ENCODE measurements around the gene ACTR5.

Gene ACTR5

GRCh38 chr20:38728911-38729642, 19.2 kb upstream of the ACTR5 start:
- no peak for DNase-seq

- no peak for DNase-seq
Measured at GRCh38 chr20:38729767-38730166, 18.5 kb upstream of the ACTR5 start.

- peak in 1 of 51 donors; percentile 15 for DNase-seq
Measured at GRCh38 chr20:38730167-38730988, 17.9 kb upstream of the ACTR5 start.

- peak in 42 of 51 donors; percentile 4 to 81 (median 36) for DNase-seq
Measured at GRCh38 chr20:38730989-38731737, 17.1 kb upstream of the ACTR5 start.

GRCh38 chr20:38731738-38732113, 16.5 kb upstream of the ACTR5 start:
- DNase-seq = no peak

- no peak for DNase-seq
Measured at GRCh38 chr20:38732981-38733380, 15.3 kb upstream of the ACTR5 start.

- DNase-seq = no peak
Measured at GRCh38 chr20:38735172-38735571, 13.1 kb upstream of the ACTR5 start.

- no peak for DNase-seq
Measured at GRCh38 chr20:38737887-38738286, 10.4 kb upstream of the ACTR5 start.

GRCh38 chr20:38745757-38746156, 2.5 kb upstream of the ACTR5 start:
- DNase-seq = no peak

- DNase-seq = peak in 2 of 51 donors; percentile 3
Measured at GRCh38 chr20:38747495-38748096, 664 bp upstream of the ACTR5 start.

- DNase-seq = no peak
Measured at GRCh38 chr20:38748861-38749149, 545 bp downstream of the ACTR5 start.

- peak in 4 of 51 donors; percentile 2 to 8 (median 6) for DNase-seq
Measured at GRCh38 chr20:38751360-38751976, 3.2 kb downstream of the ACTR5 start.

- DNase-seq = no peak
Measured at GRCh38 chr20:38752029-38752428, 3.8 kb downstream of the ACTR5 start.

GRCh38 chr20:38754924-38755323, 6.7 kb downstream of the ACTR5 start:
- DNase-seq = no peak

- no peak for DNase-seq
Measured at GRCh38 chr20:38755324-38755910, 7.2 kb downstream of the ACTR5 start.

GRCh38 chr20:38757145-38757775, 9.0 kb downstream of the ACTR5 start:
- no peak for DNase-seq

GRCh38 chr20:38759106-38759505, 10.8 kb downstream of the ACTR5 start:
- DNase-seq = peak in 4 of 51 donors; percentile 4 to 15 (median 8)

- DNase-seq = no peak
Measured at GRCh38 chr20:38760978-38761377, 12.7 kb downstream of the ACTR5 start.

GRCh38 chr20:38762174-38762573, 13.9 kb downstream of the ACTR5 start:
- no peak for DNase-seq

GRCh38 chr20:38763616-38764015, 15.4 kb downstream of the ACTR5 start:
- peak in 1 of 51 donors; percentile 10 for DNase-seq

Data from hypothalamus (tissue), 51 donors.